ENCODE measurements around the gene SNX33.

DNA sequence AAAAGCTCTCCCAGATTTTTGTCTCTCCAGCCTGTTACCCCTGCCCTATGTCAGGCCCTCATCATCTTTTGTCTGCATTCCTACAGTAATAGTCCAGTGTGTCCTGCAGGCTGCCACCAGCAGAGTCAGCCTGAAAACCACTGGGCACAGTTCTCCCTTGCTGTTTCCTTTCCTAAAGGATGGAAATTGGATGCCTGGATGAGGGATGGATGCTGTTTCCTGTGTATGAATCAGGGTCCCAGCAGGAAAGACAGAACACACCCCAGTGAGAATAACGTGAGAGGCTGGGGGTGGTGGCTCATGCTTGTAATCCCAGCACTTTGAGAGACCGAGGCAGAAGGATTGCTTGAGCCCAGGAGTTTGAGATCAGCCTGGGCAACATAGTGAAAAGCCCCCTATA, 3.3 kb upstream of the SNX33 start:
- TF ChIP-seq, protein P1, sequence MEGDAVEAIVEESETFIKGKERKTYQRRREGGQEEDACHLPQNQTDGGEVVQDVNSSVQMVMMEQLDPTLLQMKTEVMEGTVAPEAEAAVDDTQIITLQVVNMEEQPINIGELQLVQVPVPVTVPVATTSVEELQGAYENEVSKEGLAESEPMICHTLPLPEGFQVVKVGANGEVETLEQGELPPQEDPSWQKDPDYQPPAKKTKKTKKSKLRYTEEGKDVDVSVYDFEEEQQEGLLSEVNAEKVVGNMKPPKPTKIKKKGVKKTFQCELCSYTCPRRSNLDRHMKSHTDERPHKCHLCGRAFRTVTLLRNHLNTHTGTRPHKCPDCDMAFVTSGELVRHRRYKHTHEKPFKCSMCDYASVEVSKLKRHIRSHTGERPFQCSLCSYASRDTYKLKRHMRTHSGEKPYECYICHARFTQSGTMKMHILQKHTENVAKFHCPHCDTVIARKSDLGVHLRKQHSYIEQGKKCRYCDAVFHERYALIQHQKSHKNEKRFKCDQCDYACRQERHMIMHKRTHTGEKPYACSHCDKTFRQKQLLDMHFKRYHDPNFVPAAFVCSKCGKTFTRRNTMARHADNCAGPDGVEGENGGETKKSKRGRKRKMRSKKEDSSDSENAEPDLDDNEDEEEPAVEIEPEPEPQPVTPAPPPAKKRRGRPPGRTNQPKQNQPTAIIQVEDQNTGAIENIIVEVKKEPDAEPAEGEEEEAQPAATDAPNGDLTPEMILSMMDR (conservative IDR thresholded peaks at IDR 0.05; ENCODE audit: low read length) = no peak
- TF ChIP-seq EZH2phosphoT487 (IDR thresholded peaks at IDR 0.05; ENCODE audit: borderline replicate concordance, low read depth, low read length) = no peak

Measured in OCI-LY7 (cell line).